Panc1 (cell line): ENCODE results near the gene ZBTB11. TPM values are rescaled to one million over a fixed set of nuclear protein-coding genes. Genes with fewer than 3 reads are reported as not detected.

Source experiments
- ATAC-seq: fragments of 200-7000 bp; cut with Tn5 transposase; 2 replicates; pipeline ENCODE4 v1.9.1; 2020; ENCODE audit warnings: mild to moderate bottlenecking, moderate library complexity
- BruUV-seq: library from RNA; stranded (reverse); fragments of 400-500 nt; replicated peaks from 2 replicates; lab custom pipeline; 2021; lab: Mats Ljungman, UMichigan
- CTCF ChIA-PET: fragments of 300-600 bp; sonication (Branson Sonifier 250); formaldehyde crosslinking; loops from one replicate; lab custom pipeline; 2022; ENCODE audit warnings: antibody characterized with exemption; lab: Charles Lee
- POLR2A ChIA-PET: fragments of 300-600 bp; sonication (Branson Sonifier 250); formaldehyde crosslinking; loops from one replicate; lab custom pipeline; 2022; ENCODE audit warnings: antibody characterized with exemption; lab: Charles Lee
- DNase-seq: peaks from one replicate; pipeline ENCODE4 v3.0.0-alpha.2; 2010; ENCODE audit warnings: low read depth, low spot score
- H3K27ac ChIP-seq: 2 replicates; pipeline ENCODE4 v1.5.1; 2011; ENCODE audit warnings: mild to moderate bottlenecking, low read length, inconsistent platforms
- H3K27me3 ChIP-seq: fragments of 200-500 bp; sonication (Bioruptor generic); 2 replicates; pipeline ENCODE4 v1.6.0; 2014; ENCODE audit warnings: low read length, inconsistent platforms; ENCODE audit not compliant: control insufficient read depth, insufficient read depth
- H3K36me3 ChIP-seq: fragments of 200-500 bp; sonication (Bioruptor generic); 2 replicates; pipeline ENCODE4 v1.5.1; 2014; ENCODE audit warnings: inconsistent platforms, mild to moderate bottlenecking, low read length, moderate library complexity; ENCODE audit not compliant: control insufficient read depth, insufficient read depth
- H3K4me1 ChIP-seq: 2 replicates; pipeline ENCODE4 v1.5.1; 2011; ENCODE audit warnings: inconsistent platforms, mild to moderate bottlenecking, low read length, moderate library complexity; ENCODE audit not compliant: control insufficient read depth, insufficient read depth
- H3K4me3 ChIP-seq, 2 experiments: 2 replicates each; pipeline ENCODE4 v1.5.1; 2011 to 2012; ENCODE audit warnings: low read depth in 2 of 2, low read length in 2 of 2, mild to moderate bottlenecking in 2 of 2, inconsistent platforms in 1 of 2, moderate library complexity in 1 of 2
- H3K9me3 ChIP-seq: fragments of 200-500 bp; sonication (Bioruptor generic); 2 replicates; pipeline ENCODE4 v1.5.1; 2014; ENCODE audit warnings: low read depth, mild to moderate bottlenecking, inconsistent platforms, low read length, moderate library complexity; ENCODE audit not compliant: control insufficient read depth, insufficient read depth
- POLR2AphosphoS5 ChIP-seq: IDR thresholded peaks from 2 replicates; pipeline ENCODE4 v1.6.1; 2012; ENCODE audit warnings: mild to moderate bottlenecking, low read depth, low read length, moderate library complexity
- SIN3A ChIP-seq: IDR thresholded peaks from 2 replicates; pipeline ENCODE4 v1.6.1; 2012; ENCODE audit warnings: low read depth, mild to moderate bottlenecking, low read length, moderate library complexity, borderline replicate concordance; ENCODE audit not compliant: insufficient read depth
- TCF7L2 ChIP-seq: IDR thresholded peaks from 2 replicates; pipeline ENCODE4 v1.6.1; 2011; ENCODE audit warnings: mild to moderate bottlenecking, low read depth, low read length, inconsistent platforms
- in situ Hi-C: cut with HindIII; loops from 2 replicates; pipeline ENCODE4 v1.10.0; 2016; ENCODE audit warnings: low sequenced_read_pairs, low pct_unique_long_range_greater_than_20kb
- intact Hi-C: fragments of 100-400 bp; cut with micrococcal nuclease; formaldehyde crosslinking; loops from one replicate; pipeline ENCODE4 v1.10.0; 2022; ENCODE audit not compliant: unreplicated experiment
- total RNA-seq: library from RNA; stranded (reverse); gene quantifications from one replicate; pipeline ENCODE4 v1.2.1, GENCODE V29; 2021; ENCODE audit not compliant: unreplicated experiment
- TF ChIP-seq, protein P1 (sequence below), 2 experiments: IDR thresholded peaks; 2 replicates each; pipeline ENCODE4 v1.6.1; 2011 to 2012; ENCODE audit warnings: low read depth in 2 of 2, control low read depth in 1 of 2, low read length in 1 of 2, mild to moderate bottlenecking in 1 of 2, moderate library complexity in 1 of 2; ENCODE audit not compliant: insufficient read depth in 1 of 2
- TF ChIP-seq, protein P2 (sequence below): fragments of 450-650 bp; IDR thresholded peaks from 2 replicates; pipeline ENCODE4 v1.5.1; 2017; ENCODE audit warnings: mild to moderate bottlenecking

Gene ZBTB11
- total RNA-seq, 1 experiment from 2014 or later = 20.1 TPM

- CTCF ChIA-PET = no interaction called here
Observed at GRCh38 chr3:101660714-101661113, 16.2 kb downstream of the ZBTB11 start.

DNA sequence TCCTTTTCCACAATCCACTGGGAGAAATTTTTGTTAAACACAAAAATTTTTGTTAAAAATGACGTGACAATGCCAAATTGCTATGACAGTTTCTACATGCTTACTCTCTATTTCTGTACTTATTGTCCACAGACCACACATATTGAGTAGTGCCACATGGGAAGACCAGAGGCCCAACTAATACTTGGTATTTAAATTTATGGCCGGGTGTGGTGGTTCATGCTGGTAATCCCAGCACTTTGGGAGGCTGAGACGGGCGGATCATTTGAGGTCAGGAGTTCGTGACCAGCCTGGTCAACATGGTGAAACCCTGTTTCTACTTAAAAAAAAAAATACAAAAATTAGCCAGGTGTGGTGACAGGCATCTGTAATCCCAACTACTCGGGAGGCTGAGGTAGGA lies 20.3 kb downstream of the ZBTB11 start:
- Histone ChIP-seq H3K27me3 (no peaks in the 10 kb centered on the region), H3K4me1 (no peaks in the 10 kb centered on the region), H3K36me3 (peaks cover 23% of the 10 kb centered on the region), H3K27ac (no peak overlapping the region), H3K9me3 (no peaks in the 10 kb centered on the region), H3K4me3 (no peak overlapping the region)
- ATAC-seq (no peak), DNase-seq (no peak)
- TF ChIP-seq, protein P1, sequence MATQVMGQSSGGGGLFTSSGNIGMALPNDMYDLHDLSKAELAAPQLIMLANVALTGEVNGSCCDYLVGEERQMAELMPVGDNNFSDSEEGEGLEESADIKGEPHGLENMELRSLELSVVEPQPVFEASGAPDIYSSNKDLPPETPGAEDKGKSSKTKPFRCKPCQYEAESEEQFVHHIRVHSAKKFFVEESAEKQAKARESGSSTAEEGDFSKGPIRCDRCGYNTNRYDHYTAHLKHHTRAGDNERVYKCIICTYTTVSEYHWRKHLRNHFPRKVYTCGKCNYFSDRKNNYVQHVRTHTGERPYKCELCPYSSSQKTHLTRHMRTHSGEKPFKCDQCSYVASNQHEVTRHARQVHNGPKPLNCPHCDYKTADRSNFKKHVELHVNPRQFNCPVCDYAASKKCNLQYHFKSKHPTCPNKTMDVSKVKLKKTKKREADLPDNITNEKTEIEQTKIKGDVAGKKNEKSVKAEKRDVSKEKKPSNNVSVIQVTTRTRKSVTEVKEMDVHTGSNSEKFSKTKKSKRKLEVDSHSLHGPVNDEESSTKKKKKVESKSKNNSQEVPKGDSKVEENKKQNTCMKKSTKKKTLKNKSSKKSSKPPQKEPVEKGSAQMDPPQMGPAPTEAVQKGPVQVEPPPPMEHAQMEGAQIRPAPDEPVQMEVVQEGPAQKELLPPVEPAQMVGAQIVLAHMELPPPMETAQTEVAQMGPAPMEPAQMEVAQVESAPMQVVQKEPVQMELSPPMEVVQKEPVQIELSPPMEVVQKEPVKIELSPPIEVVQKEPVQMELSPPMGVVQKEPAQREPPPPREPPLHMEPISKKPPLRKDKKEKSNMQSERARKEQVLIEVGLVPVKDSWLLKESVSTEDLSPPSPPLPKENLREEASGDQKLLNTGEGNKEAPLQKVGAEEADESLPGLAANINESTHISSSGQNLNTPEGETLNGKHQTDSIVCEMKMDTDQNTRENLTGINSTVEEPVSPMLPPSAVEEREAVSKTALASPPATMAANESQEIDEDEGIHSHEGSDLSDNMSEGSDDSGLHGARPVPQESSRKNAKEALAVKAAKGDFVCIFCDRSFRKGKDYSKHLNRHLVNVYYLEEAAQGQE (IDR thresholded peaks at IDR 0.05; ENCODE audit: insufficient read depth in 1 of 2, low read depth in 2 of 2, low read length in 1 of 2) = no peak
- no peak for TF ChIP-seq SIN3A
- no peak for TF ChIP-seq POLR2AphosphoS5
- TF ChIP-seq, protein P2, sequence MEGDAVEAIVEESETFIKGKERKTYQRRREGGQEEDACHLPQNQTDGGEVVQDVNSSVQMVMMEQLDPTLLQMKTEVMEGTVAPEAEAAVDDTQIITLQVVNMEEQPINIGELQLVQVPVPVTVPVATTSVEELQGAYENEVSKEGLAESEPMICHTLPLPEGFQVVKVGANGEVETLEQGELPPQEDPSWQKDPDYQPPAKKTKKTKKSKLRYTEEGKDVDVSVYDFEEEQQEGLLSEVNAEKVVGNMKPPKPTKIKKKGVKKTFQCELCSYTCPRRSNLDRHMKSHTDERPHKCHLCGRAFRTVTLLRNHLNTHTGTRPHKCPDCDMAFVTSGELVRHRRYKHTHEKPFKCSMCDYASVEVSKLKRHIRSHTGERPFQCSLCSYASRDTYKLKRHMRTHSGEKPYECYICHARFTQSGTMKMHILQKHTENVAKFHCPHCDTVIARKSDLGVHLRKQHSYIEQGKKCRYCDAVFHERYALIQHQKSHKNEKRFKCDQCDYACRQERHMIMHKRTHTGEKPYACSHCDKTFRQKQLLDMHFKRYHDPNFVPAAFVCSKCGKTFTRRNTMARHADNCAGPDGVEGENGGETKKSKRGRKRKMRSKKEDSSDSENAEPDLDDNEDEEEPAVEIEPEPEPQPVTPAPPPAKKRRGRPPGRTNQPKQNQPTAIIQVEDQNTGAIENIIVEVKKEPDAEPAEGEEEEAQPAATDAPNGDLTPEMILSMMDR = no peak
- TF ChIP-seq TCF7L2 = no peak
- no TSS peak for BruUV-seq
- ChIA-PET CTCF (no interaction called here), POLR2A (no interaction called here)
- in situ Hi-C loops (no loop called here), intact Hi-C loops (no loop called here)

More at GRCh38 chr3:101660714-101661113, 16.2 kb downstream of the ZBTB11 start:
- Histone ChIP-seq H3K4me1 (no peaks in the 10 kb centered on the region), H3K4me3 (no peak overlapping the region), H3K27me3 (no peaks in the 10 kb centered on the region), H3K27ac (no peak overlapping the region), H3K9me3 (no peaks in the 10 kb centered on the region), H3K36me3 (peaks cover 17% of the 10 kb centered on the region; the same call in 1 of the 2 replicates)
- no peak for ATAC-seq
- TF ChIP-seq TCF7L2 (no peak), SIN3A (no peak), POLR2AphosphoS5 (no peak)
- TF ChIP-seq, protein P2 = no peak
- intact Hi-C loops = no loop called here
- BruUV-seq = no TSS peak
- in situ Hi-C loops = no loop called here
- no peak for DNase-seq
- POLR2A ChIA-PET = no interaction called here
